ENCODE results near the gene OPCML.

DNA sequence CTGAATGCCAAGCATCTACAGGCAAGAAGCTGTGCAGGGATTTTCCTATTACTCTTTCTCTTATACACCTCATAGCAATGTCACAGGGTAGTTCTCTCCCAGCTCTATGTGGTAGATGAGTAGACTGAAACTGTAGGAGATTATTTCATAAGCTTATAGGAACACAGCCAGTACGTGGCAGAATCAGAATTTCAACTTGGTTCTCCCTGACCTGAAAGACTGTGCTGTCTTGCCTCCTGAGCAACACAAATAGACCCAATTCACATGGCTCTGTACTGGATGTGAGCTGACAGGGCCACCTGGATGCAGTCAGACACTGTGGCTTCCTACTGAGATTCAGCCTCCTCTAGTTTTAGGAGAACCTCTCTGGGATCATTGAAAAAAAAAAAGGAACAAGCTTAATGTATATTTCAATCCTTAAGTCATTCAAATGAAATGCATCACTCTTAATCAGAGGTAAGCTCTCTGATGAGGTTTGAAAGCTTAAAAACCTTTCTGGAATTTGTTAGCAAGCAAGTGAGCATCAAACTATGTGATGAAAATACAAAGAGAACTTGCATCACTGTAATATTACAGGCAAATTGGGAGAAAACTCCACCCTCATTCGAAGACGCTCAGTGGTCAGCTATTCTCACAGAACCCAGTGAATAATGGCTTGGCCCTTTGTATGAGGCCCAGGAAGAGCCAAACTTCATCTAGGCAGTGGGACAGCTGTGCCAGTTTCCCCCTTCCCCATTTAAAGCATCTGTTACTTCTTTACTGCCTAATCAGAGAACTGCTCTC is 1122.5 kb downstream of the OPCML start:
- TF ChIP-seq POLR2AphosphoS5 (IDR thresholded peaks at IDR 0.05) (no peak), CTCF (IDR thresholded peaks at IDR 0.05) (no peak), POLR2A (IDR thresholded peaks at IDR 0.05) (no peak)

All from prostate gland (tissue), 2 donors.